Measurements from ENCODE around the gene TEKT3. TPM values are rescaled to one million over a fixed set of nuclear protein-coding genes. Genes with fewer than 3 reads are reported as not detected.

Gene TEKT3
- total and polyA plus RNA-seq, 9 of the 15 experiments (the other 6 are each of a cell fraction or from before 2014, with no cell fraction given): not detected

- TF ChIP-seq ZNF592 (IDR thresholded peaks at IDR 0.05) (0 out of 2 replicates have a peak, but pooled peaks have one; percentile 23), SMARCA4 (IDR thresholded peaks at IDR 0.05) (no peak), ZFX (CRISPR knock-in tag; IDR thresholded peaks at IDR 0.05) (peak; percentile 87), ZBTB11 (CRISPR knock-in tag; IDR thresholded peaks at IDR 0.05) (0 out of 6 replicates have a peak, but pooled peaks of 1 of the 3 experiments have one; percentile 18), SAP30 (IDR thresholded peaks at IDR 0.05; ENCODE audit: borderline replicate concordance, insufficient read depth, low read depth, low read length, poor library complexity, severe bottlenecking) (no peak), MIER1 (IDR thresholded peaks at IDR 0.05; ENCODE audit: low read depth) (no peak), PRPF4 (IDR thresholded peaks at IDR 0.05; ENCODE audit: insufficient read depth, low read depth, low read length, poor library complexity, severe bottlenecking) (no peak), CBX5 (IDR thresholded peaks at IDR 0.05; ENCODE audit: borderline replicate concordance, low read depth) (no peak), FOXM1 (IDR thresholded peaks at IDR 0.05; ENCODE audit: low read depth) (no peak), FOXM1 (CRISPR knock-in tag; IDR thresholded peaks at IDR 0.05; ENCODE audit: low read depth) (no peak), SREBF2 (CRISPR knock-in tag; IDR thresholded peaks at IDR 0.05) (no peak), KLF13 (tag; IDR thresholded peaks at IDR 0.05; ENCODE audit: borderline replicate concordance, low read depth) (no peak), CXXC5 (CRISPR knock-in tag; IDR thresholded peaks at IDR 0.05) (peak; percentile 80), XRCC5 (IDR thresholded peaks at IDR 0.05; ENCODE audit: low read depth, low read length) (0 out of 2 replicates have a peak, but pooled peaks have one; percentile 24), ZBTB33 (CRISPR knock-in tag; IDR thresholded peaks at IDR 0.05) (no peak), HNRNPL (IDR thresholded peaks at IDR 0.05; ENCODE audit: low read depth, low read length) (peak; percentile 57; the same call in 1 of the 2 replicates)
These were observed 80.8 kb downstream of the TEKT3 start (continued) for GRCh38 chr17:15260376-15261257.

All from K562 (cell line).